Measurements from ENCODE around the gene ZNF880.
"Not testable (repeated sequence)": the region's sequence is repeated elsewhere in the genome, so short reads cannot be mapped to it uniquely, and the experiment has no call there.

ZNF880 gene

GRCh38 chr19:52369559-52370340, at the start of gene ZNF880:
Gene ZNF880, plus strand, starts transcription at chr19:52369923. Its CDS starts 43 bp downstream, at chr19:52369966.
- peak; percentile 13; the same call in 1 of the 2 replicates for TF ChIP-seq CTCF (conservative IDR thresholded peaks at IDR 0.05; ENCODE audit: low read length)
- peak within 1 kb of the TSS; percentile 93 for H3K4me3 ChIP-seq (ENCODE audit: low read length)
- peak; percentile 88 for DNase-seq (ENCODE audit: low read depth)

GRCh38 chr19:52322429-52322828, 47.3 kb upstream of the ZNF880 start:
- no peak overlapping the region for H3K4me3 ChIP-seq (ENCODE audit: low read length)
- no peak for TF ChIP-seq CTCF (conservative IDR thresholded peaks at IDR 0.05; ENCODE audit: low read length)
- DNase-seq (ENCODE audit: low read depth): no peak

GRCh38 chr19:52331757-52332156, 38.0 kb upstream of the ZNF880 start:
- TF ChIP-seq CTCF (conservative IDR thresholded peaks at IDR 0.05; ENCODE audit: low read length): no peak

GRCh38 chr19:52335768-52336116, 34.0 kb upstream of the ZNF880 start:
- no peak for DNase-seq (ENCODE audit: low read depth)
- no peak for TF ChIP-seq CTCF (conservative IDR thresholded peaks at IDR 0.05; ENCODE audit: low read length)
- H3K4me3 ChIP-seq (ENCODE audit: low read length): peak overlapping the region; percentile 85

More at GRCh38 chr19:52331757-52332156, 38.0 kb upstream of the ZNF880 start:
- no peak for DNase-seq (ENCODE audit: low read depth)
- H3K4me3 ChIP-seq (ENCODE audit: low read length): no peak overlapping the region

GRCh38 chr19:52336117-52336790, 33.5 kb upstream of the ZNF880 start, which contains the start of gene ZNF610:
Gene ZNF610, plus strand, starts transcription at chr19:52336243. Its CDS starts 12,930 bp downstream, at chr19:52349173.
- peak within 1 kb of the TSS; percentile 85 for H3K4me3 ChIP-seq (ENCODE audit: low read length)
- DNase-seq (ENCODE audit: low read depth): peak; percentile 76
- no peak for TF ChIP-seq CTCF (conservative IDR thresholded peaks at IDR 0.05; ENCODE audit: low read length)

- no peak for DNase-seq (ENCODE audit: low read depth)
- no peak for TF ChIP-seq CTCF (conservative IDR thresholded peaks at IDR 0.05; ENCODE audit: low read length)
Measured at GRCh38 chr19:52336791-52337381, 32.8 kb upstream of the ZNF880 start.

GRCh38 chr19:52339022-52339421, 30.7 kb upstream of the ZNF880 start:
- H3K4me3 ChIP-seq (ENCODE audit: low read length); DNase-seq (ENCODE audit: low read depth): not testable (repeated sequence)

More at GRCh38 chr19:52336791-52337381, 32.8 kb upstream of the ZNF880 start:
- H3K4me3 ChIP-seq (ENCODE audit: low read length): peak overlapping the region; percentile 85
